Measurements from ENCODE around the gene PBX4.

Gene PBX4

DNA sequence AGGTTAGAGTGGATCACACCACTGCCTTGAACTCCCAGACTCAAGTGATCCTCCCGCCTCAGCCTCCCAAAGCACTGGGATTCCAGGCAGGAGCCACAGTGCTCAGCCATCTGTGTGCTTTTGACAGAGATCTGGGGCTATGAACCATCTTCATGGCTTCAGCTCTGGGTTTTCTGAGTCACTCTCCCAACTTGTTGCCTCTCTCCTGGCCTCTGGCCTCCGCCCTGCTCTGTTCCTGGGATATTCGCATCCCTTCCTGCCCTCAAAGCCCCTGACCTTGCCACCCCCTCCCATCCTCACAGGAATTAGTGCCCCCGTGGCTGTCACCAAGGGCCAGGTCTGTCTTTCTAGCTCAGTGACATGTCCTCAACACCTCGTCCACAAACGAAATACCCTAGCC is 30.7 kb upstream of the PBX4 start:
- no peak for DNase-seq (ENCODE audit: low read depth in 2 of 2)

DNA sequence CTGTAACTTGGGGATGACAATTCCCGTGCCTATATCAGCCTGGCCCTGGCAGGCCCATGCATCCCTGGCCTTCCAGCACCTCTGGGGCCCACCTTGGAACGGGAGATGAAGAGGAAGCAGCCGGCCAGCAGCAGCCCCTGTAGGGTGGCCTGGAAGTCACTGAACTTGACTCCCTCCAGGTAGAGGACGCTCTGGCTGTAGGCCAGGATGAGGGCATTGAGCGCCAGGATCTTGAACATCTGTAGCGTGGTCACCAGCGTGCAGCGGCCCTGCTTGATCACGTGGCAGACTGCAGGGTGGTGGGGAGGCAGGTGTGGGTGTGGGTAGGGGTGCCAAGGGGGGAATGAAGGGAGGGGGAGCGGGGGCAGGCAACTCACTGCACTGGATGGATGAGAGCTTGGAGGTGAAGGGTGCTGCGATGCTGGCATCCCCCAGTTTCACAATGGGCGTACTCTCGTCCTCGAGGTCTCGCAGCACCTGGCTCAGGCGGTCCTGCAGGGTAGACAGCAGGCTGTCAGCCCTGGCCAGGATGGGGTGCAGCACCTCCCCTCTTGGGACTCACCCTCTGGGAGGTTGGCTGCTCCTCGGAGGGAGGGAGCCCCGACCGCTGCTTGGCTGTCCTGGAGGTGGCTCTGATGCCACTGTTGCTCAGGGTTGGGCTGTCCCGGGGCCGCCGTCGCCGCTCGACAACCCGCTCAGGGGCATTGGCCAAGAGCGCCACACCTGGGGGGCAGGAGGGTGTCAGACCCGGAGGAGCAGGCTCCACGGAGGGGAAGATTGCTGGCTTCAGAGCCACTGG is 28.7 kb upstream of the PBX4 start:
- DNase-seq (ENCODE audit: low read depth in 2 of 2), result no peak

DNA sequence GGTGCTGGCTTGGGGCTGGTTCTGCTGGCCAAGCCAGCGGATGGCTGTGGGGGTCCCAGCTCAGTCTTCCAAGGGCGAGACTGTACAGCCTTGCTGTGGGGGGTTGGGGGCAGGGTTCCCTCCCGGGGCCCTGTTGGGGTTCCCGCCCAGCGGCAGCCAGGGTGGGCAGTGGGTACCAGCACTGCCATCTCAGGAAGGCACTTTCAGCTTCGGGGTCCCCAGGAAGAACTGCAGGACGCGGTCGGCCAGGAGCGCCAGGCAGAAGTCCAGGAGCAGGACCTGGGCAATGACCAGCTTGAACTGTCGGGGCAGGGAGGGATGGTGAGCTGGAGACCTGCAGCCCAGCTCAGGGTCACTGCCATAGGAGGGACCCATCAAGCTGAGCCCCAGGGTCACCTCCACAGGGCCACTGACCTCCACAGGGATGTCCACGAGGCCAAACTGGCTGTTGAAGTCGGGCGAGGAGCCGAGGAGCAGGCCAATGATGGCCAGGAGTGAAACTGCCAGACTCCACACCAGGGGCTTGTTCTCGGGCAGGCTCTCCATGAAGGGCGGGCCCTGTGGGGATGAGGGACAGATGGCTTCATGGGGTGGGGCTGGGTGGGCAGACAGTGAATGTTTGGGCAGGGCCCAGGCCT is 26.9 kb upstream of the PBX4 start:
- no peak for DNase-seq (ENCODE audit: low read depth in 2 of 2)

DNA sequence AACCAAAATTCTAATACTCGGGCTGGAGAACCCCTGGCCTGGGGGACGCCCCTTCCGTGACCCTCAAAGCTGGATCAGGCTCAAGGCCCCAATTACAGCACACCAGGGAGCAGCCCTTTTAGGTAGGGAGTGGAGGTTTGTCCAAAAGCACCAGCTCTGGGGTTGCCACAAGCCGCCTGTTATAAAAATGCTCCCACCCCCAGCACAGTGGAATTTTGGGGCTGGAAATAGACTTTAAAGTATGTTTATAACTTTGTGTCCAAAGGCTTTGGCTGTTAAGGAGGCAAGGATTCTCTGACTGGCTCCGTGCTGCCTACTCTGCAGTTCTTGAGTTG is 25.5 kb upstream of the PBX4 start:
- DNase-seq (ENCODE audit: low read depth in 2 of 2), result no peak

DNA sequence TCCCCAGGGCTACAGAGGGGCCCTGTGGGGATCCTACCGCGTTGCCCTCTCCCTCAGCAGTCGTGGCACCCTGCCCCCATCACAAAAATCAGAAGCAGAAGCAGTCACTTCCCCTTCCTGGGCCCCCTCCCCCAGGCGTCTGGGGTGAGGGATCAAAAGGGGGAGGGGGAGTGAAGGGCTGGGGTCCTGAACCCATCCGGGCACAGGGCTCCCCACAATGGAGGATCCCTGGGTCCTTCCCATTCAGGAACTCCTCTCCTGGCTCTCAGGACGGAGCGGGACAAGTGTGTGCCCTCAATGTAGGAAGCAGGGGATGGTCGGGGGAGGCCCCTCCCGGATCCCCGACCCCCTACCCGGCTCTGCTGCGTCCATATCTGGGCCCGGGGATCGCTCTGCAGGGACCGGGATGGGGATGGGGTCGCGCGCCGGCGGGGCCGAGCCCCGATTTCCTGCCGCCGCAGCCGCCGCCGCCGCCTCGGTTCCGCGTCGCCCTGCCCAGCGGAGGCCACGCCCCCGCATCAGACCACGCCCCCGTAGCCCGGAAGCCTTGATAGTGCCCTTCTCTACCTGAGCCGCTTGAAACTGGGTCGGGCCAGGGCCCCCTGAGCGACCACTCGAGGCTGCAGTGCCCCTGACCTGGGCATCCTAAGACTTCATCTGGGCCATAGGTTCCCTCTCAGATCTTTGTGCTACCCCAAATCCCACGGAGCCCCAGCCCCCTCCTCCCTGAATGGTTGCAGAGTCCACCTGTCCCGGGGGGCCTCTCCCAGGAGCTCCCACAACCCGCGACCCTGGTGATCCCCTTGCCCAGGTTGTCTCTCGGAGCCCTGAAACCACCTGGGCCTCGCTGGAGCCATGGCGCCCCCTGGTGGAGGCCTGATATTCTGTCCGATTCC is 24.9 kb upstream of the PBX4 start, which contains the start of gene GMIP:
TSS of gene GMIP (minus strand) at position 500 of the 896 bp plus-strand sequence. CDS start at position 372, 128 bp downstream.
- peak; percentile 81 to 83 for DNase-seq (ENCODE audit: low read depth in 2 of 2)

DNA sequence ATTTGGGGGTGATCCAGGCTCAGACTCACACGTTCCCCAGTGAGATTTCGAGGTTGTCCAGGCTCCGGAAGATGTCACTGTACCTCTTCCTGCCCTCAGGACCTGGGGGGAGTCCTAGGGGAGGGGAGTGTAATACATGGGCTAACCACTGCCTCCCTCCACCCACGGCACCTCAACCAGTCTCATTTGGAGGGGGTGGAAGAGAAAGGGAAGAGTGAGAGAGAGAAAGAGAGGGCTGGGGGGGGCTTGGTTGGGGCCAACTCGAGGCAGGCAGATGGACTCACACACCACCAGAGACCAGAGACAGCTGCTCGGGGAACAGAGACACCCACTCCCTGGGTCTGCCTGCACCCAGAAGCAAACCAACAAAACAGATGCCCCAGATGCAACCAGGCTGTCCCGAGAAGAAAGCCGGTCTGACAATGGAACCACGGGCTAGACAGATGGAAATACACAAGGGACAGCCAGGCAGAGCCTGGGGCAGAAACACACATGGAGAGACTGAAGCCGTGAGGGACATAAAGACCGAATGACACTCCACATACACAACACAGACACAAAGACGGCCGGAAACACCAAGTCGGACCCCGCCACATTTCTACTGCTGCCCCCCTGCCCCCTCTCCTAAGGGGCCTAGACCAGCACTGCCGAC is 24.1 kb upstream of the PBX4 start:
- peak; percentile 43 to 45 for DNase-seq (ENCODE audit: low read depth in 2 of 2)

DNA sequence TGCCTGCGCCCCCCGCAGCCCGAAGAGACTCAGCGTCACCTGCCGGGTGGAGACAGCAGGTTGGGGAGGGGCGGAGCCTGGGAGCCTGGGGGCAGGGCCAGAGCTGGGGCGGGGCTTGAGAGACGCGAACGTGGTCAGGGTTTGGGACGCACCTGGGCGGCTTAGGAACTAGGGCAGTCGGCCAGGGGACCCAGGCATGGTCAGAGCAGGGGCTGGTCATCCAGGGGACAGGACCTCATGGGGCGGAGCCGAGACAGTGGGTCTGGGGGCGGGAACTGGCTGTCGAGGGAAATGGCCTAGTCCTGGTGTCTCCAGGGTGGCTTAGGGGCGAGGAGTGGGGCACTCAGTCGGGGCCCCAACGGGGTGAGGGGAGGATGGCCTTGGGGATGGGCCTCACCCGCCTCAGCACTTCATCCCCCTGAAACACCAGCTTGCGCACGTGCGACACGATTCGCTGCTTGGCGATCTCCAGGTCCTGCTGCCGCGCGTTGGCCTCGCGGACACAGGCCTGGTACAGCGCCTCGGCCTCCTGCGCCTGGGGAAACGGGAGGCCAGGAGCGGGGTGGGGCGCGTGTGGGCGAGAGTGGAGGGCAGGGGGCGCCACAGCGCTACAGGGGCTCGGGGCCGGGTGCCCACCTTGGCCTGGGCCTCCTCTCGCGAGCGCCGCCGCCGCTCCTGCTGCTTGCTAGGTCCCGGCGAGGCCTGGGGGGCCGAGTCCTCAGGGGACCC is 19.2 kb upstream of the PBX4 start:
- no peak for DNase-seq (ENCODE audit: low read depth in 2 of 2)

DNA sequence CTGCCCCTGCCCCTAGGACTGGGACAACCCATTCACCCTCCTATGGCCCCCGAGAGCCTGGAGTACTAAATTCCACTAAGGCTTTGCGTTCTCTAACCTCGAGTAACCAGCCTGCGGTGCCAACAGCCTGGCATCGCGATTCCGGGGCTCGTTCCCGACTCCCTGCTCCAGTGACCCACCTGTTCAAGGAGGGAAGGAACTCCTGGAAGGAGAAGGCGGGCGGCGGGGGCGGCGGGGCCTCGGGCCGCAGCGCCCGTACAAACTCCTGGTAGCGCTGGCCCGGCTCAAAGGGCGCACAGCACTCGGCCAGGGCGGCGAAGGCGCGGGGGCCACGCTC is 18.7 kb upstream of the PBX4 start:
- DNase-seq (ENCODE audit: low read depth in 2 of 2), result no peak

DNA sequence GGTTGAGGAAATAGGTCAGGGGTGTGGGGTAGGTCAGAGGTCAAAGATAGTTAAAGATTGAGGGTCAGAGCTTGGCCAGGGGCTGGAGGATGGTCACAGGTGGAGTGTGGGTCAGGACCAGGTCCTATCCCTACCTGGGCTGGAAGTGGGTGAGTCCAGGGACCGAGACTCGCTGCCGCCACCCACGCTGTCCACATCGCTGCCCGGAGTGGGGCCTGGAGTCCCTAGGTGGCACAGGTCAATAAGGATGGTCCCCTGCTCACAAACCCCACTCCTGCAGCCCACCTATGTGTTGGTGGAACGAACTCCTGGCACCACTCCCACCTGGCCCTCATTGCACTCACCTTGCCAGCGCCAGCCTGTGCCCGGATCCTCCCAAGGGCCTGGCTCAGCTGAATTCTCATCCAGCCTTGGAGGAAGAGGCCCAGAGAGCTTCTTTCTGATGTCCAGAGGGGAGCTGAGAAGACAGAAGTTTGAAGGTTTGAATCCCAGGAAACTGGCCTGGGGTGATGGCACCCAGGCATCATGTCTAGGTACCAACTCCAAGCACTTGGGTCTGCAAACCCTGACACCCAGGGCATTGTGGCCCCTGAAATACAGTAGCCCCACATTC is 18.2 kb upstream of the PBX4 start:
- no peak for DNase-seq (ENCODE audit: low read depth in 2 of 2)

DNA sequence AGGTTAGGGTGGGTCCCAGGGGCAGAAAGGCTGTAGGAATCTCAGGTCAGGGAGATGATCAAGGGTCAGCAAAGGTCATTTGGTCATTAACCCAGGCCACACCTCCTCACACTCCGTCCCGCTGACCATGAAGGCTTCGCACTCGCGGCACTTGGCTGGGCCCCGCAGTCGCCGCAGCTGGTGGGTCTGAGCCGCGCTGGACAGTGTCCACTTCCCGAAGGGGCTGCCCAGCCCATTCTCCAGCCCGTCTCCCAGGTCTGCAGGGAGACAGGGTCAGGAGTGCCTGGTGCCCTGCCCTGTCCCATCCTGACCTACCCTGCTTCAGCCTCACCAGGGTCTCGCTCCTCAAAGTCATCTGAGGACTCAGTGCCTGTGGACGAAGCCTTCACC is 16.8 kb upstream of the PBX4 start:
- no peak for DNase-seq (ENCODE audit: low read depth in 2 of 2)

DNA sequence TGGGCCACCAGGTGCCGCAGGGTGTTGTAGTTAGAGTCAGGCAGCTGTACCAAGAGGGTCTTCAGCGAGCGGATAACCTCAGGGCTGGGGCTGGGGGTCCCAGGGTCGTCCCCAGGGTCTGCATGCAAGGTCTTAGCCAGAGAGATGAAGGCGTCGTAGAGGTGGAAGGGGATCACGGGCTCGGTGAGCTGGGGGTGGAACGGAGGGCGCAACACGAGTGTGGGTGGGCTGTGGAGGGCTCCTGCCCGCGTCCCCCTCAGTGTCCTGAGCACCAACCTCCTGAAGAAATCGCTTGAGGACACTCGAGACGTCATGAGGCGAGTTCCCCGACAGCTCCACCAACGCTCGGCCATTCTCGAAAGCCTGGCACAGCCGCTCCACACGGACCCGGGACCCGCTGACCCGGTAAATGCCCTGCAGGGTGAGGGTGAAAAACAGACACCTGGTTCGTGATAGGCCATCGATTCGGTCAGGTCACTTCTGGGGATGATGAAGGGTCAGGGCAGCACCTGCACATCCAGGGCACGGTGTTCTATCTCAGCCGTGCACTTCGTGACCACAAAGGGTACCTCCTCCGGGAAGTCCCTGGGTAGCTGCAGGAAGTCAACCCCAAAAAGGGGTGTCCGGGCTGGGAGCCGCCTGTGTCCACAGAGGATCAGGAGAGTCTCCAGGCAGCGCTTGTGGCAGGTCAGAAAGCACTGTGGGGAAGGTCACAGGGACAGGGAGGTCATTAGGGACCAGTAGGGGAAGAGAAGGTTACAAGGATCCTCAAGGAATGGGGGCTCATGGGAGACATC is 16.2 kb upstream of the PBX4 start:
- no peak for DNase-seq (ENCODE audit: low read depth in 2 of 2)

DNA sequence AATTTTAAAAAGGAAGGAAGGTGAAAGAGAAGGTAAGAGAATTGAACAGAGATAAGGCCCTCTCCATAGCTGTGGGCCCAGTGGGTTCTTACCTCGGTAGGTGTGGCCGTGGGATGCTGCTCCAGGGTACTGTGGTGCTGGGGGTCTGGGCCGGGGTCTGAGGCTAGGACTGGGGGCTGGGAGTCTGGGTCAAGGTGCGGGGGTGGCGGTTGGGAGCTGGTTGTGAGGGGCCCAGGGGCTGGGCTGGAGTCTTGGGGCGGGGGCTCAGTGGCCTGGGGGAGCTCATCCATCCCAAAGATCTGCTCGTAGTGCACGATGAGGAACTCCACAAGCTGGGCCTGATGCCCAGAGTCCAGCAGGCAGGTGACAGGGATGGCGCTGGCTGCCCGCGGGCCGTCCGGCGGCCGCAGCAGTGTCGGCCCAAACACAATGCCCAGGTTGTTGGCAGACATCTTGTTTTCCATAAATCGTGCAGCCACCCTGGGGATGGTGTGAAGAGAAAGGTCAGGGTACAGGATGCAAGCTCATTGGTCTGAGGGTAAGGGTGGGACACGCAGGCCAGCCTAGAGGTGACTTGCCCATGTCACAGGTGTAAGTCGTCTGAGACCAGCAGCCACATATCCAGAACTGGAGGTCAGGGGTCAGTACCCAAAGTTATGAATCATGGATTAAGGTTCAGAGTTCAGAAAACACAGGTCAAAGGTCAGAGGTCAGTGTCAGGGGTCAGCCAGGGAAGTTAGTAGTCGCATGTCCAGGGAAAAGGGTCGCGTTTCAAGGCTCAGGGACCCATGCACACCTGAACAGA is 15.4 kb upstream of the PBX4 start:
- no peak for DNase-seq (ENCODE audit: low read depth in 2 of 2)

DNA sequence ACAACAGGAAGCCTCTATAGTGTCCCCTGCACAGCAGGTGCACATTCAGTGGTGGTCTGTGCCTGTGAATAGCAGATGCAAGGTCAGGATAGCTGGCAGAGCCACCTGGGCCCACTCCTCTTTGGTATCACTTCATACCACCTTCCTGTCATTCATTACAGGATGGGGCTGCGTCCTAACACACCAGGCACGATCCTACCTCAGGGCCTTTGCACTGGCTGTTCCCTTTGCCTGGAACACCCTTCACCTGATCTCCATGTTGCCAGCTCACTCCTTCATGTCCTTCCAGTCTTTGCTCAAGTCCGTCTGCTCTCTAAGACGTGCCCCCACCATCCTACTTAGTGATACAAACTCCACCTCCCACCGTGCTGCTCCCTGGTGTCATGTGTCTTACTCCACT is 14.2 kb upstream of the PBX4 start:
- no peak for DNase-seq (ENCODE audit: low read depth in 2 of 2)

DNA sequence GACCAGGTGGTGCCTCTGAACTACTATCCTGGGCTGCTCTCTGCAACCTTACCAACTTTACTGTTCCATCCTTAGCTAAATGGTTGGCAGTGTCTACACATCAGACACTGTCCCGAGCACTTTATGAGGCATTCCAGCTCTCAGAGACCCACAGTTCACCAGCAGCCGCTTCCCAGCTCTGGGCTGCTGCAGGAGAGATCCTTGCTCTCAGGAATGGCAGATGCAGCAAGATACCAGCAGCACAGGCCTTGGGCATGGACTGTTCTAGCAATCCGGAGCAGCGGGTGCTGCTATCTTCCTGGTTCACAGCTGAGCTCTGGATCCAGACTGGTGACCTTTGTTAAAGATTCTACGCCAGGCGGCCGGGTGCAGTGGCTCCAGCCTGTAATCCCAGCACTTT is 12.9 kb upstream of the PBX4 start:
- DNase-seq (ENCODE audit: low read depth in 2 of 2), result no peak

DNA sequence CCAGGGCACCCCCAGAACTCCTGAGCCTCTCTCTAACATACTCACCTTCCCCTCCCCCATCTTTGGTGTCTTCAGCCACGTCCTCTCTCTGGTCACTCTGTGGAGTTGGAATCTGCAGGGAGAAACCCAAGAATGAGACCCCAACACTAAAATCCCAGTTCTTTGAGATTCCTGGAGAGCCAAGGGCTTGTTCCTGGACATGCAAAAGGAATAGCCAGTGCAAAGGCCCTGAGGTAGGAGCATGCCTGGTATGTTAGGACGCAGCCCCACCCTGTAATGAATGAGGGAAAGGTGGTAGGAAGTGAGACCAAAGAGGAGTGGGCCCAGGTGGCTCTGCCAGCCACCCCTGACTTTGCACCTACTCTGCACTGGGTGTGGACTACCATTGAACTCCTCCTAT is 11.9 kb upstream of the PBX4 start:
- no peak for DNase-seq (ENCODE audit: low read depth in 2 of 2)

DNA sequence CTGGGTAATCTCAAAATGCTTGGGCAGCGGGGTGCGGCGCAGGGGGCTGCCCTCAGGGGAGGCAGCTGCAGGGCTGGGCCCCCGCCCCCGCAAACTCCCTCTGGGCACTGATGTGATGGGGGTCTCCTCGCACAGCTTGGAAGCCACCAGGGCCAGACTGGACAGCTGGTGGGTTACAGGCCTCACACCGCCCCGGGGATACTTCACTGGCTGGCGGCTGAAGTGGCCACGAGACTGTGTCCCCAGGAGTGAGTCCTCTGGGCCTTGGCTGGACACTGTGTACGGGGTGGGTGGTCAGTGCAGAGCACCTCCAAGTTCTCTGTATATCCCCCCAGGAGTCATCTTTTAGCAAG is 11.6 kb upstream of the PBX4 start:
- no peak for DNase-seq (ENCODE audit: low read depth in 2 of 2)

DNA sequence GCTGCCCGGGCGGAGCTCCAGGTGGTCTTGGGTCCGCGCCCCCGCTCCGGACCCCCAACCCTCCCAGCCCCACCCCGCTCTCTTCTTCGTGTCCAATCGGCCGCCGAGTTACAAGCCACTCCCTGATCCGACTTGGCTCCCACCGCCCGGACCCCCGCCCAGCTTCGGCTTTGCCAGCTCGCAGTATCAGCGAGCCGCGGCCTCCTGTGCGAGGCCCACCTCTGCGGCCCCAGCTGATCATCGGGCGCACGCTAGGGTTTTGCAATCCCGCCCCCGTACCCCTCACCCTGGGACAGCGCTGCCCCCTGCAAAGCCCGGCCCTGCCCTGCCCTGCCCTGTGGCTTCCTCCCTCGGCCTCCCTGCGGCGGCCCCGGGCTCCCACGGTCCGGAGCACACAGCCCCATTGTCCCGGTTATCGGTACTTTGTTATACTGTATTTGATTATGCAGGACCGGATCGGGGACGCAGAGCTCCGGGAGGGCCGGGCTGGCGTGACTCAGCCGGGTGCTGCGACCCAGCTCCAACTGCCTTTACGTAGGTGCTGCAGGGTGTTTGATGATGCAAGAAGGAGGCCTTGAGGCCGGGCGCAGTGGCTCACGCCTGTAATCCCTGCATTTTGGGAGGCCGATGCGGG is 10.1 kb upstream of the PBX4 start:
- peak in 1 of 2 donors; percentile 39 for DNase-seq (ENCODE audit: low read depth in 2 of 2)

DNA sequence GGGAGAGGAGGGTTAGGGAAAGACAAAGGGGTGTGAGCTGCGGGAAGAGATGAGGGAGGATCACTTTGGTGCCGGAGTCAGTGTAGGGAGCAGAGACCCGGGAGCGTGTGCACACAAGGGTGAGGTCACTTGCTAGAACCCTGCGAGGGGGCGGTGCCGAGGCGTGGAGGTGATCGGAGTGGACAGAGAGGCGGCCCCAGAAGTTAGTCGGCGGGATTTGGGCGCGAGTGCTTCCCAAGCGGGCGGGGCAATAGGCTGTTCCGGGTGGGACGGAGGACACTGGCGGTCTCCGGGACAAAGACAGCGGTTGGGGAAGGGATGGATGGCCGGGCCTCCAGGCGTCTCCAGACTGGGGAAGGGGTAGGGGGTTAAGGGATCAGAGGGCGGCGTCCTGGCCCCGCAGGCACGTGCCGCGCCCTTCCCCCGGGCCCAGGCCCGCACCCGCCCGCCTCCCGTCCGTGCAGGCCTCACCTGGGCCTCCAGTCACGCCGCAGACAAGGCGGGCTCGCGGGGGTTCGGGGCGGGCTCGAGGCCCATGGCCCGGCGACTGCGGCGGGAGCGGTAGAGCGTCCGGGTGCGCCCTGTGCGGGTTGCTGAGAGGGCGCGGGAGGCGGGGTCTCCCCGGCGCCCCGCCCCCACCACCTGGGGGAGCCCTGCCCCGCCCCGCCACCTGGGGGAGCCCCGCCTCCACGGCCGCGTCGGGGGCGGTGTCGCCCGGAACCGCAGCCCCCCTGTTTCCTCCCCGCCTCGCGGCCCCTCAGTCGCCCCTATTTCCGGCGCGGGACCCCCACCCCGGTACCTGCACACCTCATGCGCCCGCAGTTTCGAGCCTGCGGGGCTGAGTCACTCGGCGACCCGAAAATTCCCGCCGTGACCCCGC is 9.4 kb upstream of the PBX4 start, which contains the start of gene LPAR2:
TSS of gene LPAR2 (minus strand) at position 600 of the 880 bp plus-strand sequence. CDS start 945 bp downstream, outside the sequence.
- DNase-seq (ENCODE audit: low read depth in 2 of 2), result peak; percentile 50
